Right lobe of liver (tissue), 4 donors: Measurements from ENCODE around the gene ZNF701.

Experiments used
- POLR2A ChIP-seq: fragments of 450-650 bp; IDR thresholded peaks from one replicate; pipeline ENCODE4 v1.6.1; 2017; ENCODE audit warnings: antibody characterized with exemption, mild to moderate bottlenecking
- TF ChIP-seq, protein P1 (sequence below), 4 donors: fragments of 200-600 bp in 3 of 4; fragments of 450-650 bp in 1 of 4; IDR thresholded peaks; one replicate each; pipeline versions ENCODE4 v1.5.1 to v1.8.0; 2016 to 2022; ENCODE audit warnings: antibody characterized with exemption in 4 of 4, mild to moderate bottlenecking in 2 of 4
- donor health status: DM: no; HTN: no; CAD: no.
- donor health status: DM: no; HTN: no; CAD: no.
- donor health status: DM: no; HTN: yes; CAD: no.

DNA sequence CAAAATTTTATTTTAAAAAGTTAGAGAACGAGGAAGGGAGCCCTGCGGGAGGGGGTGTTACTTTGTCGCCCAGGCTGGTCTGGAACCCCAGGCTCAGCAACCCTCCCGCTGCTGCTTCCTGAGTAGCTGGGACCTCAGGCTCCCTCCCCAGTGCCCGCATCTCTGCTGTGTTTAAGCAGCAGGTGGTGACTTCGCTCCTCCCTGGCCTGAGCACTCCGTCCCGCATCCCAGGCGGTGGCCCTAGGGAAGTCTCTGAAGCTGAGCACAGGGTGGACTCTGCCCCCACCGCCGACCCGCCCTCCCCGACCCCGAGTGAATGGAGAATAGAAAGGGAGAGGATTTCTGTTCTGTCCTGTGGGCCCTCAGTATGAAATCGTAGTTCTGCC lies 30.5 kb downstream of the ZNF701 start:
- TF ChIP-seq POLR2A, result no peak
- TF ChIP-seq, protein P1, sequence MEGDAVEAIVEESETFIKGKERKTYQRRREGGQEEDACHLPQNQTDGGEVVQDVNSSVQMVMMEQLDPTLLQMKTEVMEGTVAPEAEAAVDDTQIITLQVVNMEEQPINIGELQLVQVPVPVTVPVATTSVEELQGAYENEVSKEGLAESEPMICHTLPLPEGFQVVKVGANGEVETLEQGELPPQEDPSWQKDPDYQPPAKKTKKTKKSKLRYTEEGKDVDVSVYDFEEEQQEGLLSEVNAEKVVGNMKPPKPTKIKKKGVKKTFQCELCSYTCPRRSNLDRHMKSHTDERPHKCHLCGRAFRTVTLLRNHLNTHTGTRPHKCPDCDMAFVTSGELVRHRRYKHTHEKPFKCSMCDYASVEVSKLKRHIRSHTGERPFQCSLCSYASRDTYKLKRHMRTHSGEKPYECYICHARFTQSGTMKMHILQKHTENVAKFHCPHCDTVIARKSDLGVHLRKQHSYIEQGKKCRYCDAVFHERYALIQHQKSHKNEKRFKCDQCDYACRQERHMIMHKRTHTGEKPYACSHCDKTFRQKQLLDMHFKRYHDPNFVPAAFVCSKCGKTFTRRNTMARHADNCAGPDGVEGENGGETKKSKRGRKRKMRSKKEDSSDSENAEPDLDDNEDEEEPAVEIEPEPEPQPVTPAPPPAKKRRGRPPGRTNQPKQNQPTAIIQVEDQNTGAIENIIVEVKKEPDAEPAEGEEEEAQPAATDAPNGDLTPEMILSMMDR (IDR thresholded peaks at IDR 0.05), result no peak
